Neuron (in vitro differentiated cells): ENCODE results near the gene TMC8.

Experiments used
- H2AFZ ChIP-seq: one replicate; pipeline ENCODE4 v1.6.1; 2013; ENCODE audit warnings: low read depth, mild to moderate bottlenecking, inconsistent platforms, low read length, moderate library complexity
- H3K27me3 ChIP-seq: one replicate; pipeline ENCODE4 v1.6.1; 2013; ENCODE audit warnings: low read length; ENCODE audit not compliant: insufficient read depth
- H3K36me3 ChIP-seq: one replicate; pipeline ENCODE4 v1.6.1; 2013; ENCODE audit warnings: low read length; ENCODE audit not compliant: insufficient read depth
- H3K4me1 ChIP-seq: one replicate; pipeline ENCODE4 v1.6.1; 2013; ENCODE audit warnings: low read length; ENCODE audit not compliant: insufficient read depth
- H3K4me3 ChIP-seq: 2 replicates; pipeline ENCODE4 v1.5.1; 2013; ENCODE audit warnings: mild to moderate bottlenecking, low read length, moderate library complexity
- H3K9me3 ChIP-seq: one replicate; pipeline ENCODE4 v1.6.1; 2013; ENCODE audit warnings: low read length

Gene TMC8

GRCh38 chr17:78185981-78186691 lies 55.6 kb downstream of the TMC8 start:
- Histone ChIP-seq H3K4me1 (peaks cover 37% of the 10 kb centered on the region), H3K27me3 (no peaks in the 10 kb centered on the region), H3K36me3 (peaks cover 38% of the 10 kb centered on the region), H3K9me3 (no peaks in the 10 kb centered on the region), H3K4me3 (peak overlapping the region; percentile 78), H2AFZ (no peak overlapping the region)

DNA sequence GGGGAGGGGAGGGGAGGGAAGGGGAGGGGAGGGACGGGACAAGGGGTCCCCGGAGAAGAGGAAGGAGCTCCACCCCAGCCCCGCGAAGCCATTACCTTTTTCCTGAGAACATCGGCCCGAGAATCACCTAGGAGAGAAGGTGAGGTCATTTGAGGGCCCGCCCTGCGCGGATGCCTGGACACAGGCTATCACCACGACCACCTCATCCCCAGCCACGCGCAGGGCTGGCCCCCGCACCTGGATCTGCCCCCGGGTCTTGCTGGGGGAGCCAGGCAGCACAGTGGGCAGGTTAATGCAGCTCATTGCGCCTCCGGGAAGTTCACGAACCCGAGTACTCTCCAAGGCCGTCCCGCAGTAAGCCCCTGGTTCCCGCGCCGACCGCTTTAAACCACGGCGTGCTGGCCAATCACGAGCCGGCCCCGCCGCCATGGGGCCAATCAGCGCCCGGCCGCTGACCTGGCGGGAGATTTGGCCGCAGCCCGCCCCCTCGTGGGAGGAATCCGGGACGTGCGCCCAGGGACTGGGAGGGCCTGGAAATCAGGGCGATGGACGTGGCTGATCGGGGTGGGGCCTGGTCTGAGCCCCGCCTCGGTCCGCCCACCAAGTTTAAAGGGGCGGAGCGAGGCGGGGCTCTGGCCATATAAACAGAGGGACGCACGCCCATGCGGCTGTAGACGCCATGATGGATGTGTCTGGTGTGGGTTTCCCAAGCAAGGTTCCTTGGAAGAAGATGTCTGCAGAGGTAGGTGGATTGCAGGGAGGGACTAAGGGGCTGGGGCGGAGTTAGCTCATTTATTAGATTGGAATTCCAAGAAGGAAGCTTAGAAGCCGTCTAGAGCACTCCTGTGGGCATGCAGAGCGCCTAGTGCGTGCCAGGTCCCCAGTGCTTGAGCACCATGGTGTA lies 56.4 kb downstream of the TMC8 start, which contains the start of the genes AFMID and TK1:
AFMID (plus strand) TSS at position 671 of the 904 bp plus-strand sequence; CDS start at position 680, 9 bp downstream.
TK1 (minus strand) TSS at position 361 of the 904 bp plus-strand sequence; CDS start at position 303, 58 bp downstream.
- peak within 1 kb of the TSS; percentile 94 for H3K4me3 ChIP-seq
- H3K27me3 ChIP-seq = no peaks in the 10 kb centered on the region
- H3K36me3 ChIP-seq = peaks cover 35% of the 10 kb centered on the region
- no peaks in the 10 kb centered on the region for H3K9me3 ChIP-seq
- H3K4me1 ChIP-seq = peaks cover 37% of the 10 kb centered on the region
- peak within 1 kb of the TSS; percentile 51 for H2AFZ ChIP-seq
